ES-I3 (cell line): ENCODE measurements around the gene IFT80.
"Not testable (repeated sequence)": the region's sequence is repeated elsewhere in the genome, so short reads cannot be mapped to it uniquely, and the experiment has no call there.

Experiments used
- H3K36me3 ChIP-seq: 2 replicates; pipeline ENCODE4 v1.6.1; 2013; ENCODE audit warnings: mild to moderate bottlenecking, low read length, control low read depth, moderate library complexity; ENCODE audit not compliant: insufficient read depth
- H3K4me1 ChIP-seq: 2 replicates; pipeline ENCODE4 v1.6.1; 2013; ENCODE audit warnings: mild to moderate bottlenecking, control low read depth, low read length; ENCODE audit not compliant: insufficient read depth
- H3K9ac ChIP-seq: 2 replicates; pipeline ENCODE4 v1.6.1; 2013; ENCODE audit warnings: low read depth, mild to moderate bottlenecking, low read length, moderate library complexity
- H3K9me3 ChIP-seq: 2 replicates; pipeline ENCODE4 v1.6.1; 2013; ENCODE audit warnings: mild to moderate bottlenecking, low read length, moderate library complexity; ENCODE audit not compliant: control insufficient read depth, insufficient read depth

IFT80 gene

DNA sequence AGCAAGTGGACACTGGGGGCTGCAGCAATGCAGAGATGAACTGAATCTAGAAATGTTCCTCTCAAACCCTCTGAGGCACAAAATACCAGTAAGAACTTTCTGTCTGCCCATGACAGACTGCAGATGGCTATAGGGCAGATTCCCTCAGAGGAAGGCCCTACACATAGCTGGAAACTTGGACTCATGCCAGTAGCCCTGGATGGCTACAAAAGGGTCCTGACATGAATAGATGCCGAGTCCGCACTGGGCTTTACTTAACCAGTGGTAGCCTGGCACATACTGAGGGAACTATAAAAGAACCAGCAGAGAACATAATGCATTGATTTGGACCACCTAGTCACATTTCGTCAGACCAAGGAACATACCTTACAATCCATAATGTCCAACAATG, 107.1 kb downstream of the IFT80 start:
- Histone ChIP-seq H3K9ac (no peak overlapping the region), H3K9me3 (no peaks in the 10 kb centered on the region), H3K36me3 (no peaks in the 10 kb centered on the region; the same call in 1 of the 2 replicates), H3K4me1 (no peaks in the 10 kb centered on the region)

DNA sequence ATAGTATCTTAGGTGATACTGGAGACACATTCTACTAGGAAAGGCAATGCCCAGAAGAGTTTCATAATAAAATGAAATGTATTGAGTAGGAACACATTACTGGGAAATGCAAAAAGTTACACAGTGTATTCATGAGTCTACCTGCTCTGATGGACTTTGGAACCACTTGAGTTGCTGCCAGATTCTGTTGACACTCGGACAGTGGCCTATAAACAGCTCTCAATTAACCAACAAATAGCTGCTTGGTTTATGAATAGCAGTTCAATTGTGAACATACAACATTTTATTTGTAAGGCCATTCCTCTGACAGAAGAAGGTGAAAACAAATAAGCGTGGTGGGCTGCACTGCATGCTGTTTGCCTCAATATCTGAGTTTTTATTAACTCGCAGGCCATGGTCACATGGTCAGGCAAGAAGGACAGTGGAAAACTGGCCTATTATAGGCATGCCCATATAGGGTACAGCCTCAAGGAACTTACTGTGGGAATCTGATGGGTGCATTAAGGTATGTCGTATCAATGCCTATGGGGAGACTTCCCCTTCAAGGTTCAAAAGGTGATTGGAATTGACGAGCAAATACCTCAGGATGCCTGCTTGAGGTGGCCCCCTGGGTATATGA, 107.6 kb downstream of the IFT80 start:
- Histone ChIP-seq H3K36me3 (no peaks in the 10 kb centered on the region; the same call in 1 of the 2 replicates), H3K4me1 (no peaks in the 10 kb centered on the region), H3K9me3 (no peaks in the 10 kb centered on the region), H3K9ac (no peak overlapping the region)

DNA sequence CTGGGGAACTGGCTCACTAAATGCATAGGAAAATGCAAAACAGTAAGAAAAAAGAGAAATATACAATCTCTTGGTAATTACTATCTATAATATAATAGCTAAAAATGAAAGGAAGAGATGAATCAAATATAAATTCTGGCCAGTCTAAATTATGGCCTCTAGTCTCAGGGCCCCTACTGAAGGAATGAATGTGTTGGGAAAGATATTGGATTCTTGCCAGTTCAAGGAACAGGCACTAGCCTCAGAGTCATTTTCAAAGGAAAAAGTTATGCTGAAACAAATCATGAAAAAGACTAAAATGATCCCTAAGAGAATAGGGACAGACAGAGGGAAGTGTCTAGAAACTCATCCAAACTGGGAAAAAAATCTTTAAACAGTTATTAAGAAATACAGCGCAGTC, 111.4 kb downstream of the IFT80 start:
- H3K9me3 ChIP-seq = no peaks in the 10 kb centered on the region
- no peaks in the 10 kb centered on the region for H3K4me1 ChIP-seq

DNA sequence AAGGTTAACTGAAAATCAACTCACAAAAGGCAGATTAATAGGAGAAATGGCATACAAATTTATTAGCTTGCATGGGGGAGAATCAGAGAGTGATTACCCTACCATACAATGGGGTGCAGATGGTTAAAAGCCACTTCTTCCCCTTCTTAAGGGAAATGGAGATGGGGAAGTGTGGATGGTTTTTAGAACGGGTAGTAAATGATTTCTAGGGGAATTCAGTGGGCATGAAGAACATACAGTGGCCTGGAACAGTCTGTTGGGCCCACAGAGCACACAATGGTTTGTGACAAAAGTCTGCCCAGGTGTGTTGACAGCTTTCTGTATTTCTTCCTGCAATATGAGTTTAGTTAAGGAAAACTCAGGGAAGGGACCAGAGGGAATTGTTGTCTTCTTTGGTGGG, 112.8 kb downstream of the IFT80 start:
- Histone ChIP-seq H3K4me1 (no peaks in the 10 kb centered on the region), H3K9ac (no peak overlapping the region), H3K36me3 (no peaks in the 10 kb centered on the region), H3K9me3 (no peaks in the 10 kb centered on the region)

More for the DNA sequence above, 111.4 kb downstream of the IFT80 start:
- no peak overlapping the region for H3K9ac ChIP-seq
- H3K36me3 ChIP-seq = no peaks in the 10 kb centered on the region

DNA sequence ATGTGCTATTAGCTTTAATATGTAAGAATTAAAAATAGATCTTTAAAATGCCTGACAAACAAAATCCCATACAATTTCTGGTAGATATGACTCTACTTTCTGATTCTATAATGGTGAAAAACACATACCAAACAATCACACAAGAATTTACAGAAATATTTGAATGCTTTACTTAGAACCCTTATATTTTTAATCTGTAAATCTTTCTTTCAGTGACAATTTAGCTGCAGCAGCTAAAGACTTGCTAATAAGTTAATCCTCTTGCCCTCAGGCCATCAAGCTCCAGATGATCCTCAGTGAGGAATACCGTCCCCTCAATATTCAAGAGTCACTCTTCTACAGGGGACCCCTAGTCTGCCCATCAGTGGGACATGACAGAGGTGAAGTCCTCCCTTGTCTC, 118.2 kb downstream of the IFT80 start:
- Histone ChIP-seq H3K9ac (no peak overlapping the region), H3K4me1 (no peaks in the 10 kb centered on the region), H3K36me3 (no peaks in the 10 kb centered on the region), H3K9me3 (no peaks in the 10 kb centered on the region)

- Histone ChIP-seq H3K4me1 (no peaks in the 10 kb centered on the region), H3K36me3 (no peaks in the 10 kb centered on the region), H3K9me3 (no peaks in the 10 kb centered on the region), H3K9ac (no peak overlapping the region)
These were observed 119.4 kb downstream of the IFT80 start for GRCh38 chr3:160279657-160280056.

DNA sequence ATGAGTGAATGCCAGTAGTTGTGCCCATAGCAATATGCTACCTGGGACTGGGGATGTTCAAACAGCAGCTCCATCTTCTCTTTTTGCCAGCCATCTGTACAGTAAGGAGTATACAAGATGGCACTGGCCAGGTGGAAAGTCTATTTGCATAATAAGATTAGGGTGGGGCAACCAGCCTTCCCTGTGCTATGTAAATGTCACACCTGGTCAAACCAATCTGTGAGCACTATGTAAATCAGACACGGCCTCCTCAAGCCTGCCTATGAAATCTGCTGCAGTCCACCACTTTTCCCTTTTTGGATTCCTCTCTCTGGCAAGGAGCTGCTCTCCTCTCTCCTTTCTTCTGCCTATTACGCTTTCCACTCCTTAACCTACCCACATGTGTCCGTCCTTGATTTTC, 120.8 kb downstream of the IFT80 start:
- no peaks in the 10 kb centered on the region for H3K36me3 ChIP-seq
- H3K4me1 ChIP-seq = no peaks in the 10 kb centered on the region
- H3K9me3 ChIP-seq = no peaks in the 10 kb centered on the region
- no peak overlapping the region for H3K9ac ChIP-seq

GRCh38 chr3:160265088-160265487, 133.9 kb downstream of the IFT80 start:
- no peak overlapping the region for H3K9ac ChIP-seq
- no peaks in the 10 kb centered on the region for H3K36me3 ChIP-seq
- no peaks in the 10 kb centered on the region for H3K4me1 ChIP-seq
- no peaks in the 10 kb centered on the region for H3K9me3 ChIP-seq

GRCh38 chr3:160260587-160261270, 138.3 kb downstream of the IFT80 start:
- Histone ChIP-seq H3K36me3 (no peaks in the 10 kb centered on the region), H3K9me3 (no peaks in the 10 kb centered on the region), H3K4me1 (no peaks in the 10 kb centered on the region), H3K9ac (no peak overlapping the region)

DNA sequence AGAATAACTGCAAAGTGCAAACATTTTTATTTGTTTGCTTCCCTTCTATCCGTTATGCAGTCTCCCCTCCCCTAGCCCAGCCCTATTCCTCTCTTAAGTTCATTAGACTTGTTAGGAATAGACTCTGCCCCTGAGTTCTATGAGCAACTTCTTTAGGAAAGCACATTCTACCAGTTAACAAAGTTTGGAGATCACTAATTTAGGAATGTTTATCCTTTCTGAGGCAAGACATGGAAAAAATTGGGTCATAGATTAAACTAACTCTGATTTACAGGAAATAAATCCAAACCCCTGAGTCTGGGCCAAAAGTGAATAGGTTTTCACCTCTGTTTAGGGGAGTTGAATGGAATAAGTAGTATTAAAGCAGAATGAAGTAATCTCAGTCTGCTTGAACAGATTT, 139.4 kb downstream of the IFT80 start:
- H3K9me3 ChIP-seq = no peaks in the 10 kb centered on the region
- no peaks in the 10 kb centered on the region for H3K4me1 ChIP-seq
- H3K9ac ChIP-seq = no peak overlapping the region
- H3K36me3 ChIP-seq = no peaks in the 10 kb centered on the region

- H3K9me3 ChIP-seq = no peaks in the 10 kb centered on the region
- no peaks in the 10 kb centered on the region for H3K36me3 ChIP-seq
- no peak overlapping the region for H3K9ac ChIP-seq
- H3K4me1 ChIP-seq = no peaks in the 10 kb centered on the region
These were observed 141.4 kb downstream of the IFT80 start for GRCh38 chr3:160257606-160258005.

DNA sequence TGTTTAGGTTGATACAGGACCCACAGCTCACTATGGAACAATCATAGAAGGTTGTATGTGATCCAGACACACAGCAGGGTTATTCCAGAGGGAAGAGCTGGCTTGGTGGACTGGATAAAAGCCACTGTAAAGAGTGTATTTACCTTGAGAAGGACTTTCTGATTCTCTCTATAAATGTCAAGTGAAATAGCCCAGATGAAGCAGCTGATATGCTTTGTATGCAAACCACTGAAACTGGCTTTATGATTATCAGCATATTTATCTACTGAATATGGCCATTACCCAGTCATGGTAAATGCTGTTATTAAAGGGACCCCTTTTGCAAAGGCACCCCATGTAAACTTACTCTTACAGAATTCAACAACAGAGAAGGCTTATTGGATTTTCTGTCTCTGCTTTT, 145.7 kb downstream of the IFT80 start:
- Histone ChIP-seq H3K4me1 (no peaks in the 10 kb centered on the region), H3K36me3 (no peaks in the 10 kb centered on the region), H3K9me3 (no peaks in the 10 kb centered on the region), H3K9ac (no peak overlapping the region)

DNA sequence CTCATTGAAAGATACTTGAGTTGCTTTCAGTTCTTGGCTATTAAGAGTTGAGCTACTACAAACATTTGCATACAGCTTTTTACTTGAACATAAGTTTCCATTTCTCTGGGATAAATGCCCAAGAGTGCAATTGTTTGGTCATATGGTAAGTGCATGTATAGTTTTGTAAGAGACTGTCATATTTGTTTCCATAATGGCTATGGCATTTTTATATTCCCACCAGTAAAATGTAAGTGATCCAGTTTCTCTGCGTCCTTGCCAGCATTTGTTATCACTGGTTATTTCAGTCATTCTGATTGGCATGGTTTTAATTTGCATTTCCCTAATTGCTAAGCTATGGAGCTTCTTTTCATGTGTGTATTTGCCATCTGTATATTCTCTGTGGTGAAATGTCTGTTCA, 151.3 kb downstream of the IFT80 start:
- H3K9ac ChIP-seq = no peak overlapping the region
- no peaks in the 10 kb centered on the region for H3K9me3 ChIP-seq
- H3K36me3 ChIP-seq = no peaks in the 10 kb centered on the region
- H3K4me1 ChIP-seq = no peaks in the 10 kb centered on the region

DNA sequence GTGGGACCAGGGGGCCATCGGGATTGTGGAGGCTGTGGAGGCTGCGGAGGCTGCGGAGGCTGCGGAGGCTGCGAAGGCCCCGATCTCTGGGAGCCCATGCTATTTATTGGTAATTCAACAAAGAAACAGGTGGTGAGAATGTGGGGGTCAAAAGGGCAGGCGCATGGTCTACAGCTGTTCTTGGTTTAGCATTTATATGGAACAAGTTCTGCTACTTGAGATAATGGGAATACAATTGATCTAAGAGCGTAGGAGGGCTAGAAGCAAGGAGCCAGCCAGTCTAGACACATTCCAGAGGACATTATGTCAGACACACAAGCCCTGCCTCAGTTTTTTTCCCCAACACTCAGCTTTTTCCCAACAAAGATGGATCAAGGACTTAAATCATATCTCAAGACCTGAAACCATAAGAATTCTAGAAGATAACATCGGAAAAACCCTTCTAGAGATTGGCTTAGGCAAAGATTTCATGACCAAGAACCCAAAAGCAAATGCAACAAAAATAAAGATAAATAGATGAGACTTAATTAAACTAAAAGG, 153.7 kb downstream of the IFT80 start:
- Histone ChIP-seq H3K9me3 (no peaks in the 10 kb centered on the region; the same call in 1 of the 2 replicates), H3K9ac (no peak overlapping the region), H3K36me3 (no peaks in the 10 kb centered on the region), H3K4me1 (no peaks in the 10 kb centered on the region)

DNA sequence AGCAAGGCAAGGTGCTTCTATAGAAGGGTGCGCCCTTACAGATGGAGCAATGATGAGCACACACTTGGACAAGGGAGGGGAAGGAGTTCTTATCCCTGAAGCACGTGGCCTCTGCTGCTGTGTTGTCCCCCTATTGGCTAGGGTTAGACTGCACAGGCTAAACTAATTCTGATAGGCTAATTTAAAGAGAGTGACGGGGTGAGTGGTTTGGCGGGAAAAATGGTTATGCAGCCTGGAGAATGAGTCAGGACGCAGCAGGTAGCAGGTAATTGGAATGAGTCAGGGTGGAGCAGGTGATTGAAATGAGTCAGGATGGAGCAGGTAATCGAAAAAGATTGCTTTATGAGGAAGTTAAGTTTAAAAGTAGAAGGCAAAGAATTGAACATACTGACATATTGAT, 158.3 kb downstream of the IFT80 start:
- not testable (repeated sequence) for H3K4me1 ChIP-seq, H3K36me3 ChIP-seq, H3K9me3 ChIP-seq, H3K9ac ChIP-seq
